Adrenal gland (tissue), 12 donors: ENCODE measurements around the gene OLFM4. TPM values are rescaled to one million over a fixed set of nuclear protein-coding genes. Genes with fewer than 3 reads are reported as not detected.

Experiments
- DNase-seq, 7 donors: peaks; one replicate each; pipeline ENCODE4 v3.0.0-alpha.2; 2019 to 2020
- H3K27ac ChIP-seq, 5 donors: fragments of 200-600 bp; sonication (generic) in 4 of 5; 1 replicate in 3 of 5; 2 replicates in 2 of 5; pipeline versions ENCODE4 v1.5.1 to v1.8.0; 2016 to 2020; ENCODE audit warnings: mild to moderate bottlenecking in 1 of 5
- H3K27me3 ChIP-seq: fragments of 200-600 bp; 2 replicates; pipeline ENCODE4 v1.8.0; 2021
- H3K36me3 ChIP-seq, 2 donors: fragments of 200-600 bp; replicated peaks in 1 of 2; 1 replicate in 1 of 2; 2 replicates in 1 of 2; pipeline versions ENCODE4 v1.5.1 to v1.8.0; 2018 to 2022
- H3K4me1 ChIP-seq, 2 donors: fragments of 200-600 bp; replicated peaks in 1 of 2; 1 replicate in 1 of 2; 2 replicates in 1 of 2; pipeline versions ENCODE4 v1.5.1 to v1.8.0; 2018 to 2021
- H3K4me3 ChIP-seq, 4 donors: fragments of 200-600 bp; sonication (generic) in 3 of 4; one replicate each; pipeline ENCODE4 v1.5.1; 2016 to 2018
- H3K9me3 ChIP-seq, 3 donors: fragments of 200-600 bp; sonication (generic) in 1 of 3; replicated peaks in 1 of 3; 1 replicate in 2 of 3; 2 replicates in 1 of 3; pipeline versions ENCODE4 v1.5.1 to v1.8.0; 2016 to 2021
- CTCF ChIP-seq, 6 experiments: fragments of 450-650 bp in 4 of 6; fragments of 200-600 bp in 2 of 6; sonication (generic) in 1 of 6; IDR thresholded peaks; 1 replicate in 5 of 6; 2 replicates in 1 of 6; pipeline versions ENCODE4 v1.5.1 to v1.8.0; 2016 to 2021; ENCODE audit warnings: antibody characterized with exemption in 6 of 6, mild to moderate bottlenecking in 2 of 6, moderate library complexity in 1 of 6
- POLR2A ChIP-seq, 2 donors: fragments of 450-650 bp; IDR thresholded peaks; one replicate each; pipeline ENCODE4 v1.6.1; 2017; ENCODE audit warnings: antibody characterized with exemption in 2 of 2, mild to moderate bottlenecking in 2 of 2, moderate library complexity in 1 of 2
- WGBS, 4 donors: extraction: QIAGEN DNeasy Blood & Tissue Kit in 2 of 4; methylation state at CpG; one replicate each; pipeline versions ENCODE4 v1.1.5 to v1.1.7; 2013 to 2017; 5-methylcytosine and 5-hydroxymethylcytosine counted together
- intact Hi-C, 2 donors: fragments of 100-400 bp; cut with DNase I; formaldehyde crosslinking; loops; one replicate each; pipeline versions ENCODE4 v1.14.1 to v1.15.0; 2022 to 2023
- polyA plus RNA-seq, 3 donors: library from polyadenylated mRNA; stranded (reverse); fragments of 200-250 nt in 2 of 3; fragments of 350-450 nt in 1 of 3; fragmentation: Illumina TruSeq in 1 of 3; extraction: RNeasy Lipid Tissue Mini Kit (QIAGEN cat#74804) in 1 of 3; gene quantifications; one replicate each; pipeline ENCODE4 v1.2.3, GENCODE V29; 2013 to 2014
- total RNA-seq, 9 donors: library from RNA; depleted of rRNA in 4 of 9; stranded (reverse); fragments of >200 nt in 4 of 9; fragments of 120-200 nt in 1 of 9; fragmentation: NEBNext Ultra II Directional in 1 of 9; extraction: Animal tissue kit (Norgen Biotek cat#: 25700) in 1 of 9; gene quantifications; one replicate each; pipeline versions ENCODE4 v1.1.0 to v1.2.4, GENCODE V29; 2013 to 2023
- donor health status: healthy with polysubstance abuse.
- donor health status: Bipolar disorder and iron deficiency.
- donor health status: DM: yes; HTN: yes; CAD: no.
- donor health status: DM: no; HTN: no; CAD: no.
- donor health status: DM: no; HTN: no; CAD: no.
- donor health status: DM: yes; HTN: yes; CAD: no.

OLFM4 gene
- total and polyA plus RNA-seq, 12 donors: 0.06 to 1.0 (median 0.19) TPM; not detected in 5

- H3K27me3 ChIP-seq: no peaks in the 10 kb centered on the region
- no peaks in the 10 kb centered on the region for H3K9me3 ChIP-seq
- TF ChIP-seq CTCF (IDR thresholded peaks at IDR 0.05) (no peak), POLR2A (IDR thresholded peaks at IDR 0.05) (no peak)
- intact Hi-C loops: no loop called here
- no peaks in the 10 kb centered on the region for H3K36me3 ChIP-seq
- H3K27ac ChIP-seq: no peak overlapping the region
- no peaks in the 10 kb centered on the region for H3K4me1 ChIP-seq
- 70 to 86% (median 77%) methylated on average over 7 to 8 of the region's 8 CpGs for WGBS, 4 donors
- no peak overlapping the region for H3K4me3 ChIP-seq
- DNase-seq: no peak
These were observed 13.8 kb upstream of the OLFM4 start for GRCh38 chr13:53014495-53015443.

- no peaks in the 10 kb centered on the region for H3K9me3 ChIP-seq
- TF ChIP-seq CTCF (IDR thresholded peaks at IDR 0.05) (no peak), POLR2A (IDR thresholded peaks at IDR 0.05) (no peak)
- no peak overlapping the region for H3K27ac ChIP-seq
- 65 to 76% (median 68%) methylated on average over 5 to 6 of the region's 6 CpGs for WGBS, 4 donors
- DNase-seq: no peak
- intact Hi-C loops: no loop called here
- peaks cover 2% of the 10 kb centered on the region for H3K27me3 ChIP-seq
- H3K36me3 ChIP-seq: no peaks in the 10 kb centered on the region
- no peaks in the 10 kb centered on the region for H3K4me1 ChIP-seq
- H3K4me3 ChIP-seq: no peak overlapping the region
These were observed 12.6 kb upstream of the OLFM4 start for GRCh38 chr13:53015971-53016370.

- H3K27ac ChIP-seq: no peak overlapping the region
- peaks cover 3% of the 10 kb centered on the region for H3K27me3 ChIP-seq
- H3K4me1 ChIP-seq: no peaks in the 10 kb centered on the region
- TF ChIP-seq CTCF (IDR thresholded peaks at IDR 0.05): no peak
- TF ChIP-seq POLR2A (IDR thresholded peaks at IDR 0.05): no peak
- DNase-seq: no peak
- intact Hi-C loops: no loop called here
- no peak overlapping the region for H3K4me3 ChIP-seq
- WGBS, 4 donors: 59 to 81% (median 77%) methylated on average over 5 of the region's 5 CpGs
- H3K36me3 ChIP-seq: no peaks in the 10 kb centered on the region
- no peaks in the 10 kb centered on the region for H3K9me3 ChIP-seq
These were observed 11.1 kb upstream of the OLFM4 start for GRCh38 chr13:53017433-53017970.

- 75 to 86% (median 77%) methylated on average over 4 of the region's 4 CpGs for WGBS, 4 donors
- H3K4me1 ChIP-seq: no peaks in the 10 kb centered on the region
- no peak overlapping the region for H3K4me3 ChIP-seq
- H3K36me3 ChIP-seq: no peaks in the 10 kb centered on the region
- intact Hi-C loops: no loop called here
- H3K9me3 ChIP-seq: no peaks in the 10 kb centered on the region
- TF ChIP-seq CTCF (IDR thresholded peaks at IDR 0.05): no peak
- peaks cover 3% of the 10 kb centered on the region for H3K27me3 ChIP-seq
- no peak for DNase-seq
- no peak overlapping the region for H3K27ac ChIP-seq
These were observed 9.6 kb upstream of the OLFM4 start for GRCh38 chr13:53018690-53019647.
